BLaER1 (cell line): ENCODE results near the gene WDR90.
"Not testable (repeated sequence)": the region's sequence is repeated elsewhere in the genome, so short reads cannot be mapped to it uniquely, and the experiment has no call there.

Source experiments
- H3K27ac ChIP-seq: shearing (Covaris generic); formaldehyde crosslinking; 2 replicates; pipeline ENCODE4 v1.8.1; 2022
- H3K27me3 ChIP-seq: shearing (Covaris generic); formaldehyde crosslinking; 2 replicates; pipeline ENCODE4 v1.8.1; 2022
- H3K36me3 ChIP-seq: shearing (Covaris generic); formaldehyde crosslinking; 2 replicates; pipeline ENCODE4 v1.8.1; 2022
- H3K4me1 ChIP-seq: shearing (Covaris generic); formaldehyde crosslinking; 2 replicates; pipeline ENCODE4 v1.8.1; 2022
- H3K4me2 ChIP-seq: shearing (Covaris generic); formaldehyde crosslinking; 2 replicates; pipeline ENCODE4 v1.8.1; 2022
- H3K4me3 ChIP-seq: shearing (Covaris generic); formaldehyde crosslinking; 2 replicates; pipeline ENCODE4 v1.8.1; 2022
- H3K9ac ChIP-seq: shearing (Covaris generic); formaldehyde crosslinking; 2 replicates; pipeline ENCODE4 v1.8.1; 2022
- H3K9me3 ChIP-seq: shearing (Covaris generic); formaldehyde crosslinking; 2 replicates; pipeline ENCODE4 v1.8.1; 2022
- H4K20me1 ChIP-seq: shearing (Covaris generic); formaldehyde crosslinking; 2 replicates; pipeline ENCODE4 v1.8.1; 2022
- Cebpa-rat ChIP-seq: shearing (Covaris generic); IDR thresholded peaks from 2 replicates; pipeline ENCODE4 v1.8.1; 2022

Gene WDR90

GRCh38 chr16:684961-685696 is 36.0 kb downstream of the WDR90 start:
- no peak for TF ChIP-seq Cebpa-rat
- Histone ChIP-seq H3K9me3 (no peaks in the 10 kb centered on the region), H3K27ac (no peak overlapping the region), H3K4me2 (peak overlapping the region; percentile 87), H3K4me3 (peak overlapping the region; percentile 80; the same call in 1 of the 2 replicates), H4K20me1 (peaks cover 37% of the 10 kb centered on the region), H3K27me3 (no peaks in the 10 kb centered on the region), H3K9ac (no peak overlapping the region), H3K4me1 (peaks cover 55% of the 10 kb centered on the region), H3K36me3 (peaks cover 52% of the 10 kb centered on the region)

DNA sequence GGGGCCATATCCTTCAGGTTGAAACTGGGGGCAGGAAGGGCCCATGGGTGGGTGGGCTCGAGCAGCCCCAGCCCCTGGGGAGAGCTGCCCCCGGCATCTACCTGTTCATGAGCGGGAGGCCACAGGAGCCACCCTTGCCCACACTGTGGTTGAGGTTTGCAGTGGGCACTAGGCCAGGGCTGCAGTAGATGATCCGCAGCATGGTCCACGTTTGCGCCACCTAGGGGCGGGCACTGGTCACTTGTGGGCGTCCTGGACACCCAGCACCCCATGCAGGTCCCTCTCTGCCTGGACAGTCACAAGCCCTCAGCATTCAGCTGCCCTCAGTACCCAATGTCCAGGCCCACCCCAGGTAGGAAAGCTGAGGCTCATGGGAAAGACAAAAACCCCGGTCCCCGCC is 36.8 kb downstream of the WDR90 start:
- H3K9me3 ChIP-seq, result no peaks in the 10 kb centered on the region
- H3K36me3 ChIP-seq, result peaks cover 52% of the 10 kb centered on the region
- H3K4me1 ChIP-seq, result peaks cover 59% of the 10 kb centered on the region
- H3K27me3 ChIP-seq, result peaks cover 1% of the 10 kb centered on the region
- H3K27ac ChIP-seq, result no peak overlapping the region
- H3K4me2 ChIP-seq, result no peak overlapping the region
- H3K4me3 ChIP-seq, result no peak overlapping the region
- H4K20me1 ChIP-seq, result peaks cover 29% of the 10 kb centered on the region
- no peak overlapping the region for H3K9ac ChIP-seq
- TF ChIP-seq Cebpa-rat, result no peak

DNA sequence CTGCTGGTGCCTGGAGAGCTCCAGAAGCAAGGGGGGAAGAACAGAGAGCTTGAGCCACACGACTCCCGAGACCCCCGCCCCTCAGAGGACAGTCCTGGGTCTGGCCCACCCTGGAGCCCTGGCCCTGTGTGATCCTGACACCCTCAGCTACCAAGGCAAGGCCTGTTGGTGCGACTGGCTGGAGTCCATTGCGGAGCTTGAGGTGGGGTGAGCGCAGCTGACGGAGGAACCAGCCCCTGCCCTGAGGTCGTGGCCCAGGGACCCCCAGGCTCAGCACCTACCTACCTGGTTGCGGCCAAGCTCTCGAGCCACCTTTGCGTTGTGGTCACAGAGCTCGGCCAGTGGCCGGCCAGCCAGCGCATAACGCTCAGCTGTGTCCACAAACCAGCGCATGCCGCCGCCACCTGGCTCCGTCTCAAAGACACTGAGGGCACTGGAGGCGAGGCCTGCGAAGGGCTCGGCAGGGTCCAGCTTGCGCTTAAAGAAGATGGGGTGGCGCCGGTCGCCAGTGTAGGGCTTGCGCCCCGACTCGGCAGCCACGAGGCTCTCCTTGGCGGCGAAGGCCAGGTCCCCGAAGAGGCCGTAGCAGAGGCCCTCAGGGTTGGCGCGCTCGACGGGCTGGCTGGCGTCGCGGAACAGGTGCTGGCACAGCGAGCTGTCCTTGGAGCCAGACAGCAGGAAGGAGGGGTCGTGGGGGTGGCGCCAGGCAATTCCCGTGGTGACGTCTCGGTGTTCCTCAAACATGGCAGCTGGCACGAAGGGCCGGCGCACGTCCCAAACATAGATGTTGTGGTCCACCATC is 37.5 kb downstream of the WDR90 start:
- no peak overlapping the region for H3K9ac ChIP-seq
- H3K9me3 ChIP-seq, result no peaks in the 10 kb centered on the region
- peaks cover 47% of the 10 kb centered on the region for H3K36me3 ChIP-seq
- peaks cover 53% of the 10 kb centered on the region for H3K4me1 ChIP-seq
- peaks cover 8% of the 10 kb centered on the region for H3K27me3 ChIP-seq
- H3K27ac ChIP-seq, result no peak overlapping the region
- no peak for TF ChIP-seq Cebpa-rat
- H3K4me2 ChIP-seq, result no peak overlapping the region
- peaks cover 22% of the 10 kb centered on the region for H4K20me1 ChIP-seq
- H3K4me3 ChIP-seq, result no peak overlapping the region

- H3K4me1 ChIP-seq, result peaks cover 44% of the 10 kb centered on the region
- H3K9ac ChIP-seq, result no peak overlapping the region
- H4K20me1 ChIP-seq, result peaks cover 14% of the 10 kb centered on the region
- H3K4me3 ChIP-seq, result no peak overlapping the region
- H3K4me2 ChIP-seq, result no peak overlapping the region
- H3K36me3 ChIP-seq, result peaks cover 39% of the 10 kb centered on the region
- no peak overlapping the region for H3K27ac ChIP-seq
- no peak for TF ChIP-seq Cebpa-rat
- peaks cover 16% of the 10 kb centered on the region for H3K27me3 ChIP-seq
- H3K9me3 ChIP-seq, result no peaks in the 10 kb centered on the region
These were observed 38.3 kb downstream of the WDR90 start for GRCh38 chr16:687499-687898.

- Histone ChIP-seq H3K36me3 (peaks cover 28% of the 10 kb centered on the region), H3K27me3 (peaks cover 35% of the 10 kb centered on the region), H3K4me3 (peak overlapping the region; percentile 77), H3K9ac (peak overlapping the region; percentile 87), H3K9me3 (no peaks in the 10 kb centered on the region), H3K4me2 (peak overlapping the region; percentile 92), H3K4me1 (peaks cover 40% of the 10 kb centered on the region), H3K27ac (peak overlapping the region; percentile 85), H4K20me1 (peaks cover 12% of the 10 kb centered on the region)
- TF ChIP-seq Cebpa-rat, result no peak
These were observed 40.2 kb downstream of the WDR90 start for GRCh38 chr16:689175-689897.

GRCh38 chr16:691242-691641 is 42.1 kb downstream of the WDR90 start:
- H3K9ac ChIP-seq, H3K9me3 ChIP-seq, H3K27ac ChIP-seq, H3K4me2 ChIP-seq, H3K4me3 ChIP-seq: not testable (repeated sequence)
- Histone ChIP-seq H4K20me1 (peaks cover 28% of the 10 kb centered on the region), H3K27me3 (peaks cover 54% of the 10 kb centered on the region), H3K36me3 (peaks cover 20% of the 10 kb centered on the region), H3K4me1 (peaks cover 50% of the 10 kb centered on the region)

GRCh38 chr16:692356-693108 is 43.4 kb downstream of the WDR90 start:
- TF ChIP-seq Cebpa-rat, result no peak
- Histone ChIP-seq H3K27me3 (peaks cover 66% of the 10 kb centered on the region), H3K27ac (no peak overlapping the region), H3K9me3 (no peaks in the 10 kb centered on the region), H3K4me3 (no peak overlapping the region), H3K9ac (no peak overlapping the region), H3K4me2 (no peak overlapping the region), H3K4me1 (peaks cover 50% of the 10 kb centered on the region), H4K20me1 (peaks cover 28% of the 10 kb centered on the region), H3K36me3 (peaks cover 7% of the 10 kb centered on the region)

DNA sequence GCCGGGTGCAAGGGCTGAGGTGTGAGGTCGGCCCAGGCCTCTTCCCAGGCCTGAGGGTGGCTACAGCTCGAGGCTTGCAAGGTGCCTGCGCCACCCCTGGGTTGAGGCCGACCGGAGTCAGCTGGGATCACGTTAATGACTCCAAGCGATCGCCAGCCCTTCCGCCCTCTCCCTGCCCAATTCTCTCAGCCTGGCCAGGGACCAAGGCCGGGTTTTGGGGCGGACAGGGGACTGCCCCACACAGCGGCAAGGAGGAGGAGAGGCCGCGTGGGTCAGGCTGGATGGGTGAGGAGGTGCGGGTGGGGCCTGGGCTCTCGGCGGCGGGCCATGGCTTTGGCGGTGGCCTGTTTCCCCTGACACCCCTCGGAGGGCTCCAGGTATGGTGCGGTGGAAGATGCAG is 44.2 kb downstream of the WDR90 start:
- H3K9me3 ChIP-seq, result no peaks in the 10 kb centered on the region
- H3K27me3 ChIP-seq, result peaks cover 74% of the 10 kb centered on the region
- peaks cover 48% of the 10 kb centered on the region for H3K4me1 ChIP-seq
- H3K4me2 ChIP-seq, result peak overlapping the region; percentile 98
- H4K20me1 ChIP-seq, result peaks cover 31% of the 10 kb centered on the region
- peak overlapping the region; percentile 60 for H3K4me3 ChIP-seq
- H3K36me3 ChIP-seq, result no peaks in the 10 kb centered on the region
- no peak overlapping the region for H3K27ac ChIP-seq
- no peak for TF ChIP-seq Cebpa-rat
- H3K9ac ChIP-seq, result no peak overlapping the region

DNA sequence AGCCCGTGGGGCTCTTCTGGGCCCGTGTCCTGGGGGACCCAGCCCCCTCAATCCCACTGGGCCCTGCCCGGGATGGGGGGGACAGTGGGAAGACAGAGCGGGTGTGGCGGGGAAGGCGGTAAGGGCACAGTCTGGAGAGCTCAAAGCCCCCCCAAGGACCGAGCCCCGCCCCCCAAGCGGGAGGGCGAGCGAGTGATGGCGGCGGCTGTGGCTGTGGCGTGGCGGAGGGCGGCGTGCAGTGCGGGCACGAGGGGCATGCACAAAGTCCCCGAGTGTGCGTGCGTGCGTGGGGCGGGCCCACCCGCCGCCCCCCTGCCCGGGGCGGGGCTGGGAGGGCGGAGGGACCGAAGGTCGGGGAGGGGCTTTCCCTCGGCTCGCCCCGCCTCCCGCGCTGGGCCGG is 44.6 kb downstream of the WDR90 start:
- Histone ChIP-seq H3K4me3 (peak overlapping the region; percentile 60), H3K4me2 (peak overlapping the region; percentile 98), H3K27me3 (peaks cover 78% of the 10 kb centered on the region), H4K20me1 (peaks cover 35% of the 10 kb centered on the region), H3K4me1 (peaks cover 44% of the 10 kb centered on the region), H3K9me3 (no peaks in the 10 kb centered on the region), H3K9ac (no peak overlapping the region), H3K27ac (no peak overlapping the region), H3K36me3 (no peaks in the 10 kb centered on the region)
- no peak for TF ChIP-seq Cebpa-rat
